ENCODE measurements around the gene FILIP1L. TPM values are rescaled to one million over a fixed set of nuclear protein-coding genes. Genes with fewer than 3 reads are reported as not detected.

Gene FILIP1L
- total and polyA plus RNA-seq, 2 of the 8 experiments (the other 6 are each of a cell fraction or from before 2014, with no cell fraction given), result 0.06 to 0.09 TPM

- TF ChIP-seq USF2 (IDR thresholded peaks at IDR 0.05; ENCODE audit: low read length), result no peak
- TF ChIP-seq TBP (IDR thresholded peaks at IDR 0.05; ENCODE audit: low read depth, low read length), result no peak
- TF ChIP-seq RXRA (IDR thresholded peaks at IDR 0.05; ENCODE audit: insufficient read depth, low read depth, low read length), result no peak
- no peak for TF ChIP-seq KDM1A (IDR thresholded peaks at IDR 0.05; ENCODE audit: borderline replicate concordance, low read length)
- no peak for TF ChIP-seq ATF2 (IDR thresholded peaks at IDR 0.05; ENCODE audit: low read length)
Measured at GRCh38 chr3:100084100-100084806, 30.0 kb downstream of the FILIP1L start (continued).

Data from H1 (cell line).